Testis (tissue), 3 donors: ENCODE measurements around the gene OSBP. TPM values are rescaled to one million over a fixed set of nuclear protein-coding genes. Genes with fewer than 3 reads are reported as not detected.
A peak's percentile ranks its signal among the peaks of the same experiment; 100 is the strongest.

ENCODE experiments used
- DNase-seq: peaks from one replicate; pipeline ENCODE4 v3.0.0-alpha.2; 2019
- H3K27ac ChIP-seq, 2 donors: fragments of 200-600 bp; sonication (generic); one replicate each; pipeline ENCODE4 v1.5.1; 2019
- H3K27me3 ChIP-seq: fragments of 200-600 bp; sonication (generic); one replicate; pipeline ENCODE4 v1.5.1; 2019
- H3K36me3 ChIP-seq: fragments of 200-600 bp; sonication (generic); one replicate; pipeline ENCODE4 v1.5.1; 2017; ENCODE audit warnings: low read depth; ENCODE audit errors: missing control alignments
- H3K4me1 ChIP-seq: fragments of 200-600 bp; sonication (generic); one replicate; pipeline ENCODE4 v1.5.1; 2019
- H3K4me3 ChIP-seq, 2 donors: fragments of 200-600 bp; sonication (generic); one replicate each; pipeline ENCODE4 v1.5.1; 2017 to 2019
- H3K9me3 ChIP-seq: fragments of 200-600 bp; sonication (generic); one replicate; pipeline ENCODE4 v1.5.1; 2017
- CTCF ChIP-seq, 3 experiments: fragments of 450-650 bp in 2 of 3; fragments of 200-600 bp in 1 of 3; sonication (generic) in 1 of 3; IDR thresholded peaks; one replicate each; pipeline ENCODE4 v1.5.1; 2016 to 2019; ENCODE audit warnings: antibody characterized with exemption in 3 of 3, mild to moderate bottlenecking in 2 of 3, moderate library complexity in 1 of 3
- POLR2A ChIP-seq: fragments of 450-650 bp; IDR thresholded peaks from one replicate; pipeline ENCODE4 v1.6.1; 2017; ENCODE audit warnings: antibody characterized with exemption, mild to moderate bottlenecking, moderate library complexity
- WGBS, 2 donors: methylation state at CpG; one replicate each; pipeline ENCODE4 v1.1.5; 2018; 5-methylcytosine and 5-hydroxymethylcytosine counted together
- intact Hi-C: fragments of 100-400 bp; cut with DNase I; formaldehyde crosslinking; loops from one replicate; pipeline ENCODE4 v1.15.1; 2023; ENCODE audit warnings: low total_unique reads
- polyA plus RNA-seq: library from polyadenylated mRNA; stranded (reverse); fragments of 350-450 nt; fragmentation: Illumina TruSeq; extraction: RNeasy Lipid Tissue Mini Kit (QIAGEN cat#74804); gene quantifications from one replicate; pipeline ENCODE4 v1.2.3, GENCODE V29; 2014; ENCODE audit warnings: low read depth, low replicate concordance; ENCODE audit not compliant: insufficient read depth
- total RNA-seq, 2 donors: library from RNA; depleted of rRNA; stranded (reverse); fragments of >200 nt; gene quantifications; one replicate each; pipeline ENCODE4 v1.2.3, GENCODE V29; 2016

Gene OSBP
- total and polyA plus RNA-seq, 3 donors from 2014 or later = 45.0 to 63.1 (median 49.2) TPM

GRCh38 chr11:59562292-59562691 is 53.3 kb downstream of the OSBP start:
- Histone ChIP-seq H3K27ac (no peak overlapping the region), H3K4me1 (peaks cover 5% of the 10 kb centered on the region), H3K27me3 (no peaks in the 10 kb centered on the region), H3K36me3 (no peaks in the 10 kb centered on the region), H3K9me3 (no peaks in the 10 kb centered on the region), H3K4me3 (no peak overlapping the region)
- intact Hi-C loops = loop anchor here (10.0 kb wide), 1 partner anchor 103 kb away; the partner anchor contains the start of gene PATL1
- no peak for TF ChIP-seq CTCF (IDR thresholded peaks at IDR 0.05)
- TF ChIP-seq POLR2A = no peak
- WGBS, 2 donors = 53 to 62% methylated on average over 3 of the region's 3 CpGs
- DNase-seq = no peak

- H3K4me3 ChIP-seq = peak overlapping the region; percentile 81 to 89
- H3K27ac ChIP-seq = peak overlapping the region; percentile 85 to 91
- 6 to 9% methylated on average over 25 to 40 of the region's 40 CpGs for WGBS, 2 donors
- TF ChIP-seq POLR2A (no peak), CTCF (IDR thresholded peaks at IDR 0.05) (no peak)
- no peaks in the 10 kb centered on the region for H3K27me3 ChIP-seq
- peak; percentile 93 for DNase-seq
- peaks cover 5% of the 10 kb centered on the region for H3K4me1 ChIP-seq
- intact Hi-C loops = loop anchor here (10.0 kb wide), 1 partner anchor 104 kb away; the partner anchor contains the start of gene PATL1
- no peaks in the 10 kb centered on the region for H3K9me3 ChIP-seq
- H3K36me3 ChIP-seq = no peaks in the 10 kb centered on the region
These were observed 54.7 kb downstream of the OSBP start for GRCh38 chr11:59560702-59561473.

- no peaks in the 10 kb centered on the region for H3K27me3 ChIP-seq
- no peaks in the 10 kb centered on the region for H3K36me3 ChIP-seq
- TF ChIP-seq POLR2A (no peak), CTCF (IDR thresholded peaks at IDR 0.05) (no peak)
- peak overlapping the region; percentile 81 to 89 for H3K4me3 ChIP-seq
- intact Hi-C loops = loop anchor here (10.0 kb wide), 1 partner anchor 105 kb away; the partner anchor contains the start of gene PATL1
- H3K9me3 ChIP-seq = no peaks in the 10 kb centered on the region
- peaks cover 5% of the 10 kb centered on the region for H3K4me1 ChIP-seq
- peak overlapping the region; percentile 85 to 91 for H3K27ac ChIP-seq
- DNase-seq = peak; percentile 81
- 0 to 1% methylated on average over 18 of the region's 18 CpGs for WGBS, 2 donors
These were observed 55.3 kb downstream of the OSBP start for GRCh38 chr11:59560290-59560701.

- Histone ChIP-seq H3K4me1 (peaks cover 5% of the 10 kb centered on the region), H3K4me3 (peak overlapping the region; percentile 81 to 89), H3K36me3 (no peaks in the 10 kb centered on the region), H3K27me3 (no peaks in the 10 kb centered on the region), H3K27ac (peak overlapping the region; percentile 85 to 91), H3K9me3 (no peaks in the 10 kb centered on the region)
- no peak for DNase-seq
- 40 to 52% methylated on average over 8 of the region's 8 CpGs for WGBS, 2 donors
- TF ChIP-seq CTCF (IDR thresholded peaks at IDR 0.05) (no peak), POLR2A (no peak)
- intact Hi-C loops = loop anchor here (10.0 kb wide), 1 partner anchor 105 kb away; the partner anchor contains the start of gene PATL1
These were observed 55.7 kb downstream of the OSBP start for GRCh38 chr11:59559886-59560285.
